ENCODE measurements around the gene AMHR2. TPM values are rescaled to one million over a fixed set of nuclear protein-coding genes. Genes with fewer than 3 reads are reported as not detected.

AMHR2 gene
- total and polyA plus RNA-seq, 9 of the 15 experiments (the other 6 are each of a cell fraction or from before 2014, with no cell fraction given), result 8.9 to 49.7 (median 19.3) TPM

DNA sequence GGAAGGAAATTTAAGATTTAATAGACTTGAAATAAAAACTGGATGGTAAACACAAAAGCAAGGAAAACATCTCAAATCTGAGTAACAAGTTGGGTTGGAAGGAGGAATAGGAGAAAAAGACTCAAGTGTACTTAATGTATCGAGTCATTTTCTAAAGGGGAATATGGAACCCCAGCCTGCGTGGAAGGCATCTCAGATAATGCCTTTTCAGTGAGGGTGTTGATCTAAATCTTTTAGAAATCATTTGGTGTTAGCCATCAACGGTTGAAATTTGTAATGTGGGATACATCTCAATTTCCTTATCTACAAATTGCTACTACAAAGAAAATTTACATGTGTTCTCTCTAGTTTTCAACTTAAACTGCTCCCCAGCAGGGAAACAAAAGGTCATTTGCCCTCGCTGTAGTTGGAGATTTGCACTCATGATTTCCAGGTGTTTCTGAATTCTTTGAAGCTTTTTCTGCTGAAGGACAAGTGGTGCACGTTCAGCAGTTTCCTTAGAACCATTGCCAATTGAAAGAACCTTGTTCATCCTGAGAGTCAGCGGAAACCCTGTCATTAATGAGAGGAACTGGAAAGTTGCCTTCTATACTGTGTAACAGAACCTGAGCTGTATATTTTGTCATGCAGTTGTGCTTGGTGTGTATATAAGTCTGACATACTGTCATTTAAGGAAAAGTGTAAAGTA, 30.4 kb downstream of the AMHR2 start (continued):
- TF ChIP-seq OTX1 (CRISPR knock-in tag; IDR thresholded peaks at IDR 0.05) (no peak), CBX3 (IDR thresholded peaks at IDR 0.05; ENCODE audit: borderline replicate concordance in 1 of 2, low read length in 2 of 2) (no peak), RBM39 (optimal IDR thresholded peaks at IDR 0.05; ENCODE audit: low read depth, low read length) (no peak)

- H3K79me2 ChIP-seq (ENCODE audit: control insufficient read depth, insufficient read depth, low read length), result peaks cover 76% of the 10 kb centered on the region
- H4K20me1 ChIP-seq (replicated peaks; ENCODE audit: control insufficient read depth, insufficient read depth, low read length), result peaks cover 36% of the 10 kb centered on the region
- in situ Hi-C loops (cut with MboI) (no loop called here), intact Hi-C loops (cut with micrococcal nuclease) (no loop called here)
- H3K27me3 ChIP-seq (ENCODE audit: control insufficient read depth in 2 of 2, insufficient read depth in 2 of 2, low read length in 2 of 2), result no peaks in the 10 kb centered on the region
- peak overlapping the region; percentile 10; the same call in 1 of the 2 replicates for H3K4me2 ChIP-seq (ENCODE audit: insufficient read depth, low read length)
- H3K9me1 ChIP-seq (ENCODE audit: control insufficient read depth, insufficient read depth, low read length), result peaks cover 4% of the 10 kb centered on the region
- FAIRE-seq (peak; percentile 23), ATAC-seq (no peak), DNase-seq (ENCODE audit: extremely low read depth in 1 of 4, low spot score in 3 of 4) (no peak)
- POLR2A ChIA-PET, result interaction anchor here (0.5 to 3.9 kb wide), 16 partner anchors 10 to 573 kb away, joined by 3 to 39 read pairs (median 5); partner anchors contain the start of genes AAAS, SP1 and TARBP2
- CTCF ChIA-PET (ENCODE audit: low intra/inter-chr PET ratio), result interaction anchor here (0.9 kb wide), 1 partner anchor 127 kb away, joined by 3 read pairs; no protein-coding TSS in a partner anchor
- H3K36me3 ChIP-seq (ENCODE audit: control insufficient read depth, insufficient read depth, low read length), result peaks cover 70% of the 10 kb centered on the region
- BruUV-seq (replicated peaks), result no TSS peak
- no peaks in the 10 kb centered on the region for H3K9me3 ChIP-seq (replicated peaks; ENCODE audit: control insufficient read depth, insufficient read depth, low read depth, low read length)
- H2AFZ ChIP-seq (ENCODE audit: low read depth, low read length), result no peak overlapping the region
- peaks cover 0 to 17% of the 10 kb centered on the region in 2 experiments; a peak in 3 of 5 replicates for H3K4me1 ChIP-seq (replicated peaks in 1 of 2; ENCODE audit: control insufficient read depth in 2 of 2, insufficient read depth in 2 of 2, low read length in 2 of 2)
- WGBS (ENCODE audit: insufficient coverage, low coverage, missing lambda C conversion rate), result 86% methylated on average over 3 of the region's 3 CpGs
- peak overlapping the region in 1 of 2 experiments; percentile 3; a peak in 1 of 4 replicates for H3K9ac ChIP-seq (ENCODE audit: insufficient read depth in 1 of 2, low read depth in 2 of 2, low read length in 2 of 2)
- no peak overlapping the region for H3K27ac ChIP-seq (ENCODE audit: extremely low read depth, low read depth, low read length)
- H3K4me3 ChIP-seq, result no peak overlapping the region; the same call in 1 of the 2 replicates
- TF ChIP-seq BCLAF1 (IDR thresholded peaks at IDR 0.05; ENCODE audit: borderline replicate concordance in 1 of 2, control insufficient read depth in 1 of 2, low read depth in 2 of 2, low read length in 1 of 2) (no peak), POLR3A (IDR thresholded peaks at IDR 0.05; ENCODE audit: borderline replicate concordance, extremely low read depth, insufficient read depth, insufficient read length) (no peak), POLR2A (conservative IDR thresholded peaks at IDR 0.05) (peak; percentile 49), ZEB2 (IDR thresholded peaks at IDR 0.05) (no peak)
- TF ChIP-seq, protein P1, sequence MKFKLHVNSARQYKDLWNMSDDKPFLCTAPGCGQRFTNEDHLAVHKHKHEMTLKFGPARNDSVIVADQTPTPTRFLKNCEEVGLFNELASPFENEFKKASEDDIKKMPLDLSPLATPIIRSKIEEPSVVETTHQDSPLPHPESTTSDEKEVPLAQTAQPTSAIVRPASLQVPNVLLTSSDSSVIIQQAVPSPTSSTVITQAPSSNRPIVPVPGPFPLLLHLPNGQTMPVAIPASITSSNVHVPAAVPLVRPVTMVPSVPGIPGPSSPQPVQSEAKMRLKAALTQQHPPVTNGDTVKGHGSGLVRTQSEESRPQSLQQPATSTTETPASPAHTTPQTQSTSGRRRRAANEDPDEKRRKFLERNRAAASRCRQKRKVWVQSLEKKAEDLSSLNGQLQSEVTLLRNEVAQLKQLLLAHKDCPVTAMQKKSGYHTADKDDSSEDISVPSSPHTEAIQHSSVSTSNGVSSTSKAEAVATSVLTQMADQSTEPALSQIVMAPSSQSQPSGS (CRISPR knock-in tag; IDR thresholded peaks at IDR 0.05), result no peak
These were observed 31.1 kb downstream of the AMHR2 start for GRCh38 chr12:53454707-53455106.

Data from K562 (cell line).